Sigmoid colon (tissue), 4 donors: ENCODE data around the gene BLOC1S6.

Experiments used
- CTCF ChIP-seq, 4 experiments: fragments of 450-650 bp in 3 of 4; fragments of 200-600 bp in 1 of 4; IDR thresholded peaks; one replicate each; pipeline ENCODE4 v1.5.1; 2016 to 2019; ENCODE audit warnings: antibody characterized with exemption in 4 of 4, mild to moderate bottlenecking in 3 of 4, moderate library complexity in 2 of 4
- EP300 ChIP-seq, 4 donors: sonication (generic); formaldehyde crosslinking; IDR thresholded peaks; one replicate each; pipeline ENCODE4 v1.6.1; 2017; ENCODE audit warnings: antibody characterized with exemption in 4 of 4
- POLR2A ChIP-seq, 2 donors: fragments of 450-650 bp; IDR thresholded peaks; one replicate each; pipeline ENCODE4 v1.6.1; 2016; ENCODE audit warnings: antibody characterized with exemption in 2 of 2, mild to moderate bottlenecking in 2 of 2, moderate library complexity in 2 of 2
- POLR2AphosphoS5 ChIP-seq, 4 donors: sonication (generic); formaldehyde crosslinking; IDR thresholded peaks; one replicate each; pipeline ENCODE4 v1.6.1; 2017; ENCODE audit warnings: antibody characterized with exemption in 4 of 4

DNA sequence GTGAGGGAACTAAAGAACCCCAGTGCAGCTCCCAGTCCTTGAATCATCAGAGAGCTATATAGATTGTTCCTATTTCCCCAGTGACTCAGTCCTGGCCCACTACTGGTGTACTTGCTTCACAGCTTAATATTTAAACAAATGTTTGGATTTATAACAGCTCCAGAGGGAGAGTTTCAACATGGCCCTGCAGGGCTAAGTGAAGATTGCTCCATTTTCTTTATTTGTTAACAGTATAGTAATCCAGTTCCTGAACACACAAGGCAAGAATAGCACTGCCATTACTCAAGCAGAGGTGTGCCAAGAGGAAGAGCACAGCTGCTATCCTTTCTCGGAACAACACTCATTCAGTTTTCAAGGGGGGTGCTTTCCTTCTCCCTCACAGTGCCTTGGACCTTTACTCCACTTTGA, 54.2 kb downstream of the BLOC1S6 start:
- no peak for TF ChIP-seq POLR2A (IDR thresholded peaks at IDR 0.05)
- TF ChIP-seq CTCF (IDR thresholded peaks at IDR 0.05): peak in 1 of 4 experiments; percentile 49
- TF ChIP-seq EP300 (IDR thresholded peaks at IDR 0.05): peak in 3 of 4 donors; percentile 37 to 75 (median 70)
- peak; percentile 77 to 93 (median 80) for TF ChIP-seq POLR2AphosphoS5 (IDR thresholded peaks at IDR 0.05)
